ENCODE results near the gene B9D2. TPM values are rescaled to one million over a fixed set of nuclear protein-coding genes. Genes with fewer than 3 reads are reported as not detected.
A peak's percentile ranks its signal among the peaks of the same experiment; 100 is the strongest.
"Not testable (repeated sequence)": the region's sequence is repeated elsewhere in the genome, so short reads cannot be mapped to it uniquely, and the experiment has no call there.

Gene B9D2
- total RNA-seq, 2 experiments from 2014 or later: 11.6 to 11.7 TPM

DNA sequence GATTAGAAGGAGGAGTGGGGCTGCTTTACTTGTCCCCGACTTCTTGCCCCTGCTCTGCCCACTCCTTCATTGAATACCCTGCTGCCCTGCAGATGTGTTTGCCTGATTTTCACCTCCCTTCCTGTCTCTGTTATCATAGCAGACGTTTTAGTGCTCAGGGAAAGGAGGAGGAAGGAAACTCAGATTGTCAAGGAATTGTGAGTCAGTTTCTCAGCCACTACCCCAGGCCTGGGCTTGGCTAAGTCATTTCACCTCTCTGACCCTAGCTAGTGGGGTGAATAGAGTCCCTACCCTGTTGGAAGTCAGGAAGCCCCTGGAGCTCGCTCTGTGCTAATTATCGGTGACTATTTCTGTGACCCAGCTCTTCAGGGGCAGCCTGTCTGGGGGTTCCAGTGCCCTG, 37.5 kb upstream of the B9D2 start:
- H3K9me3 Mint-ChIP-seq: no peaks in the 10 kb centered on the region
- no peaks in the 10 kb centered on the region for H3K36me3 Mint-ChIP-seq (ENCODE audit: low read depth)
- H3K4me1 Mint-ChIP-seq: peaks cover 20% of the 10 kb centered on the region
- no peak for DNase-seq
- no peak overlapping the region for H3K4me3 Mint-ChIP-seq
- ChIA-PET POLR2A (interaction anchor here (1.0 kb wide), 1 partner anchor 19 kb away, joined by 3 read pairs; no protein-coding TSS in a partner anchor), CTCF (no interaction called here)
- no peak overlapping the region for H3K27ac Mint-ChIP-seq
- H3K27me3 Mint-ChIP-seq: no peaks in the 10 kb centered on the region

DNA sequence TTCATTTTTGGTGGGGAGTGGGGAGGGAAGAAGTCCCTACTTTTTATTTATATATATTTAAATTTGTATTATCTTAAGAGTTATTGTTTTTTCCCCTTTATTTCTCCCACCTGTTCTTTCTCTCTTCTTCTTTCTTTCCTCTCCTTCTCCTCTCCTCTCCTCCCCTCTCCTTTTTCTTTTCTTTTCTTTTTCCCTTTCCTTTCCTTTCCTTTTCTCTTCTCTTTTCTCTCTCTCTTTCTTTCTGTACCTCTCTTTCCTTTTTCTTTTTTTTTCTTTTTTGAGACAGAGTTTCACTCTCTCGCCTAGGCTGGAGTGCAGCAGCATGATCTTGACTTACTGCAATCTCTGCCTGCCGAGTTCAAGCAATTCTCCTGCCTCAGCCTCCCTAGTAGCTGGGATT, 35.6 kb upstream of the B9D2 start:
- Mint-ChIP-seq H3K9me3 (no peaks in the 10 kb centered on the region), H3K4me3 (peak overlapping the region; percentile 36), H3K27me3 (no peaks in the 10 kb centered on the region), H3K27ac (peak overlapping the region; percentile 13), H3K4me1 (peaks cover 31% of the 10 kb centered on the region), H3K36me3 (ENCODE audit: low read depth) (no peaks in the 10 kb centered on the region)
- no peak for DNase-seq
- CTCF ChIA-PET: interaction anchor here (0.6 kb wide), 1 partner anchor 31 kb away, joined by 3 read pairs; no protein-coding TSS in a partner anchor
- POLR2A ChIA-PET: no interaction called here

DNA sequence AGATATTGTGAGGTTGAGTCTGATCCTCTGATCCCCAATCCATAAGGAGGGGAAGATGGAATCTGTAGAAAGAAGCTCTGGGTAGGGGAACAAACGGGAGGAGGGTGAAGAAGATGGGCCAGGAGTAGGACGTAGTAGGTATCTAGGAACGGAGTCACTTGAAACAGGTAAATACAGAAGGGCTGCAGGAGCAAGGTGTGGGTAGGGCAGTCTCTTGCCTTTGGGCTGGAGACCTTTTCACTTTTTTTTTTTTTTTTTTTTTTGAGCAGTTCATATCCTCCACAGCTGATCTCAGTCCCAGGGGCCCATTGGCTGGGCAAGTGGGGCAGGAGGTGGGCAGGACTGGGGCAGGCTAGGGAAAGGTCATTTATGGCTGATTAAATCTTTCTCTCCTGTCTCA, 35.1 kb upstream of the B9D2 start:
- no peaks in the 10 kb centered on the region for H3K27me3 Mint-ChIP-seq
- ChIA-PET POLR2A (no interaction called here), CTCF (interaction anchor here (0.6 to 1.0 kb wide), 3 partner anchors 9 to 31 kb away, joined by 3 to 4 read pairs (median 3); no protein-coding TSS in a partner anchor)
- no peaks in the 10 kb centered on the region for H3K36me3 Mint-ChIP-seq (ENCODE audit: low read depth)
- H3K4me3 Mint-ChIP-seq: peak overlapping the region; percentile 99
- H3K9me3 Mint-ChIP-seq: no peaks in the 10 kb centered on the region
- DNase-seq: no peak
- H3K27ac Mint-ChIP-seq: peak overlapping the region; percentile 100
- H3K4me1 Mint-ChIP-seq: peaks cover 31% of the 10 kb centered on the region

DNA sequence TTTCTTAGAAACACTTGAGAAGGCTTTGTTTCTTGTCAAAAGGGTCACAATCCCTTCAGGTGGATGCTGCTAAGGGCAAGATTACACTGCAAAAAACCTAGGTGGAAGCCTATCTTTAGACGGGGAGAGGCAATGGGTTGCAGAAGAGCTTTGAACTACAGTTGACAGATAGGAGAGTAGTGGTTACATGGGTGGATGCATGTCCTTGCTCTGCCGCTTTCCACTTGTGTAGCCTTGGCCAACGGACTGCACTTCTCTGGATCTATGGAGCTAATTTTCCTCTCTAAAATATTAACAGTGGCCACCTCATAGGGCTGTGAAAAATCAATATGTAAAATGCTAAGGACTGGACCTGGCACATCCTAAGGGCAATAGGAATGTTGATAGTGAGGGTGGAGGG, 34.6 kb upstream of the B9D2 start:
- ChIA-PET CTCF (interaction anchor here (0.8 to 1.0 kb wide), 2 partner anchors 9 to 26 kb away, joined by 3 to 4 read pairs; no protein-coding TSS in a partner anchor), POLR2A (interaction anchor here (0.8 kb wide), 1 partner anchor 34 kb away, joined by 4 read pairs; the partner anchor contains the start of gene B9D2)
- no peaks in the 10 kb centered on the region for H3K27me3 Mint-ChIP-seq

DNA sequence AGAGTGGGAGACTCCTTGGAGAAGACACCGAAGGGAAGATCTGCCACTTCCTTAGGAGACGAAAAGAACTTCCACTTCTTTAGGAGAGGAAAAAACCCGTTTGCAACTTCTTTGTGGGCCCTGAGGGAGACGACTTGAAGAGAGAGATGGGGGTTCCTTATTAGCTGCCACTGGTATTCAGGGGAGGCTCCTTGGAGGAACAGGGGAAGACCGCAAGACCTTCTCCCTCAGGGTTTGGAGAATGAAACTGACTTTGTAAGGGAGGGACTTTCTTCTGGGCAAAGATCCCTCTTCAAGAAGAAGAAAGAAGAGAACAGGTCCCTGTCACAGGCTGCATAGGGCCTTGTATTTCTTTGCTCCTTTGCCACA, 34.1 kb upstream of the B9D2 start:
- Mint-ChIP-seq H3K9me3 (no peaks in the 10 kb centered on the region), H3K27me3 (no peaks in the 10 kb centered on the region), H3K36me3 (ENCODE audit: low read depth) (no peaks in the 10 kb centered on the region), H3K4me1 (peaks cover 31% of the 10 kb centered on the region), H3K27ac (peak overlapping the region; percentile 100), H3K4me3 (peak overlapping the region; percentile 99)
- no peak for DNase-seq
- ChIA-PET CTCF (interaction anchor here (1.0 kb wide), 1 partner anchor 26 kb away, joined by 3 read pairs; no protein-coding TSS in a partner anchor), POLR2A (interaction anchor here (0.8 kb wide), 1 partner anchor 34 kb away, joined by 4 read pairs; the partner anchor contains the start of gene B9D2)

More for the DNA sequence above, 34.6 kb upstream of the B9D2 start:
- Mint-ChIP-seq H3K4me1 (peaks cover 31% of the 10 kb centered on the region), H3K36me3 (ENCODE audit: low read depth) (no peaks in the 10 kb centered on the region), H3K9me3 (no peaks in the 10 kb centered on the region), H3K27ac (peak overlapping the region; percentile 100), H3K4me3 (peak overlapping the region; percentile 99)
- no peak for DNase-seq

DNA sequence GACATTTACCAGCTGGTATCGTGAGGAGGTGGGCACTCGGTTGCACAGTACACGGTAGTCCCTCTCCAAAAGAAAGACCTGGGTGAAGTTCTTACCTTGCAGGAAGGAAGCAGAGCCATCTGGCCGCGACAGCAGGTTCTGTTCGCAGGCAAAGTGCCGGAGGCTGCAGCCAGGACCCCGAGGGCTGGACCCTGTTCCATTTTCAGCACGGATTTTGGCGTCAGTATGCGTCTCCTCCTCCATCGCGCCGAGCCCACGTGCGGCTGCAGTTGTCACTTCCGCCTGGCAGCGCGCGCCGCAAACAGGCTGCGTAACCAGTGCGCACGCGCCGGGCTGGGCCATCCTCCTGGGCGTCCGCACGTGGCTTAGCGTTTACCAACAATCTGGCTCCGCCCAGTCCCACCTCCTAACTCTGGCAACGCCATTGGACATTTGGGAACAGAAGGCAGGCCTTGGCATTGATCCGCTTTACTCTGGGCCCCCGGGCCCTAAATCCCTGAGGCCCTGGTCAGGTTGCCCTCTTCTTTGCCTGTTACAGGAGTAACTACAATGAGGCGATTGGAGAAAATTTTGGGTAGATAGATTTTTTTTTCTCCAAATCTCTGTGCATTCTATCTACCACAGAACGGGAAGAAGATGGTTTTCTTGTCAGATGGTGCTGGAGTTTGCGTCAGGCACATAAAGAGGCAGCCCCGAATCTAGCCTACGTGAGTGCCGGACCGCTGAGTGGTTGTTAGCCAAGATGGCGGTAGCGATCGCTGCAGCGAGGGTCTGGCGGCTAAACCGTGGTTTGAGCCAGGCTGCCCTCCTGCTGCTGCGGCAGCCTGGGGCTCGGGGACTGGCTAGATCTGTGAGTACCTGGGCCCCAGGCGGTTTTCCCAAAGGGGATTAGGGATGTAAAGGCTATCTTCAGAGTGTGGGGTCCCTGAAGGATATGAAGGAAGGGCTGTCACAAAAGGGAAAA, 33.4 kb upstream of the B9D2 start, which contains the start of the genes BCKDHA and EXOSC5:
Gene BCKDHA (plus strand): TSS at position 733 of the 964 bp plus-strand sequence. CDS start 10 bp downstream, at position 743.
Gene EXOSC5 (minus strand): TSS at position 274 of the 964 bp plus-strand sequence. CDS start 31 bp downstream, at position 243.
- no peaks in the 10 kb centered on the region for H3K27me3 Mint-ChIP-seq
- peak; percentile 100 for DNase-seq
- H3K9me3 Mint-ChIP-seq: no peaks in the 10 kb centered on the region
- H3K27ac Mint-ChIP-seq: peak within 1 kb of the TSS; percentile 100
- ChIA-PET POLR2A (interaction anchor here (0.8 kb wide), 1 partner anchor 33 kb away, joined by 4 read pairs; the partner anchor contains the start of gene B9D2), CTCF (no interaction called here)
- peaks cover 31% of the 10 kb centered on the region for H3K4me1 Mint-ChIP-seq
- H3K4me3 Mint-ChIP-seq: peak within 1 kb of the TSS; percentile 99
- no peaks in the 10 kb centered on the region for H3K36me3 Mint-ChIP-seq (ENCODE audit: low read depth)

DNA sequence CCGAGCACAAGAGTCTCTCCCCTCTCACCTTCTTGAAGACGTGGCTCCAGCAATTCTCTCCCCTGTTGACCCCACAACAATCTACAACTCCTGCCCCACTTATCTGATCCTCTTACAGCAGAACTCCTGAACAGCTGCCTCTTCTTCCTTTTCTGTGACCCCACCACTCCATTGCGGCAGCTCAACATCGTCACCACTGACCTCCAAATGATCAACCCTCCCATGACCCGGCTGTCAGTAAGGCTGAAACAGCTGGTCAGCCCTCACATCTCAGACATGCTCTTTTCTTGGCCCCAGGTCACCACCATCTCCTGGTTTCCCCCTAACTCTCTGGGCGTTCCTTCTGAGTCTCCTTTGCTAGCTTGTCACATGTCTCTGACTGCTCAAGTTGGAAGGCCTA, 31.4 kb upstream of the B9D2 start:
- CTCF ChIA-PET: interaction anchor here (0.9 kb wide), 1 partner anchor 32 kb away, joined by 3 read pairs; the partner anchor contains the start of gene B9D2
- H3K27me3 Mint-ChIP-seq: no peaks in the 10 kb centered on the region
- DNase-seq: no peak
- peaks cover 31% of the 10 kb centered on the region for H3K4me1 Mint-ChIP-seq
- H3K4me3 Mint-ChIP-seq: peak overlapping the region; percentile 99
- POLR2A ChIA-PET: no interaction called here
- H3K27ac Mint-ChIP-seq: peak overlapping the region; percentile 75
- no peaks in the 10 kb centered on the region for H3K9me3 Mint-ChIP-seq
- peaks cover 4% of the 10 kb centered on the region for H3K36me3 Mint-ChIP-seq (ENCODE audit: low read depth)

DNA sequence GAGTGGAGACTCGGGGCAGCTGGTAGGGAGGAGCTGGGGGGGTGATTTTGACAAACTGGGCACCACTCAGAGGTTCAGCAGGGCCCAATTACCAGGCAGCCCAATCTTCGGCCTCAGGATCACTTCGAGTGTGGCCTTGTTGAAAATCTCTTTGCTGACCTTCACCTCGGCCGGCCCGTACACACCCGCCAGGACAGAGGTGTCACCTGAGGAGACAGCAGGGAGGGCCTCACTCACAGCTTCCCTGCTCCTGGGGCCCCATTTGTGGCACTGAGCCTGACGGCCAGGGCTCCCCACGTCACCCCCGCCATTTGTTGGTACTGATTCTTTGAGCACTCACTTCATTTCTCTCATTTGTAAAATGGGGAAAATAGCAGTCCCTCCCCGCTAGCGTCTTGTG, 28.8 kb upstream of the B9D2 start:
- POLR2A ChIA-PET: no interaction called here
- no peak for DNase-seq
- CTCF ChIA-PET: no interaction called here
- H3K36me3 Mint-ChIP-seq (ENCODE audit: low read depth): peaks cover 8% of the 10 kb centered on the region
- no peaks in the 10 kb centered on the region for H3K27me3 Mint-ChIP-seq
- H3K9me3 Mint-ChIP-seq: no peaks in the 10 kb centered on the region
- no peak overlapping the region for H3K27ac Mint-ChIP-seq
- H3K4me3 Mint-ChIP-seq: no peak overlapping the region
- H3K4me1 Mint-ChIP-seq: peaks cover 15% of the 10 kb centered on the region

DNA sequence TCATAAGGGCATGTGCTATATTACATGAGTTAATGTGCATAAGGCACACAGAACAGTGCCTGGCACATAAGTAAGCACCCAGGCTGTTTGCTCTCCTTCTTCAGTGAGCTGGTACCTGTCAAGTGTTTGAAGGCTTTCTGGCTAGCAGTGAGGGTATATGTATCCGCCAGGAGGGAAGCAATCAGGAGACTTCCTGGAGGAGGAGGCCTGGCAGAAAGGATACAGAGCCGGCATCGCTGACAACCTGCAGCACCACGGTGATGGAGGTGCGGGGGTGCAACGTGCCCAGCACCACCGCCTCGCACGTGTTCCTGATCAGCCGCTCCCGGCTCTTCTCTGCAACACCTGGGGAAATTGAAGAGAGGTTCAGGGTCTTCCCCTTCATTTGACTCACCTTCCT, 27.7 kb upstream of the B9D2 start:
- ChIA-PET POLR2A (no interaction called here), CTCF (no interaction called here)
- H3K4me1 Mint-ChIP-seq: peaks cover 13% of the 10 kb centered on the region
- no peaks in the 10 kb centered on the region for H3K9me3 Mint-ChIP-seq
- H3K4me3 Mint-ChIP-seq: no peak overlapping the region
- no peak overlapping the region for H3K27ac Mint-ChIP-seq
- no peaks in the 10 kb centered on the region for H3K27me3 Mint-ChIP-seq
- DNase-seq: no peak
- peaks cover 8% of the 10 kb centered on the region for H3K36me3 Mint-ChIP-seq (ENCODE audit: low read depth)

DNA sequence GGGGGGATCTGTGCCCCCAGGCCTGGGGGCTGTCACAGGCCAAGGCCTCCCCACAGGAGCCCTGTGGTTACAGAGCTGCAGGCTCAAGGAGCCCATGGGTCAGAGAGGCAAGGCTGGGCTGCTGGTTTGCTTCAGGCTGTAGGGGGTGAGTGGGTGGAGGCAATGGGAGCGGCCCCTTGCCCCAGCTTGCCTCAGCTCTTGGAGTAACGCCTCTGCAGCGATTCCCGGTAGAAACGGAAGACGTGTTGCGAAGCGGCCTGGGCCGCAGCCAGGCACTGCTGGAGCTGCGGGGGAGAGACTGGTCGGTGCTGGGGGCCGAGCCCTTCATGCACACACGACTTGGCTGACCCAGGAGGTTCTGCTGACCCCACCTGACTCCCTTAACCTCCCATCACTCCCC, 22.5 kb upstream of the B9D2 start:
- ChIA-PET CTCF (interaction anchor here (0.7 to 1.7 kb wide), 4 partner anchors 21 to 34 kb away, joined by 3 to 5 read pairs (median 4); partner anchors contain the start of gene B9D2), POLR2A (no interaction called here)
- H3K9me3 Mint-ChIP-seq: no peaks in the 10 kb centered on the region
- no peak overlapping the region for H3K4me3 Mint-ChIP-seq
- no peak for DNase-seq
- no peak overlapping the region for H3K27ac Mint-ChIP-seq
- H3K36me3 Mint-ChIP-seq (ENCODE audit: low read depth): peaks cover 11% of the 10 kb centered on the region
- H3K4me1 Mint-ChIP-seq: no peaks in the 10 kb centered on the region
- no peaks in the 10 kb centered on the region for H3K27me3 Mint-ChIP-seq

DNA sequence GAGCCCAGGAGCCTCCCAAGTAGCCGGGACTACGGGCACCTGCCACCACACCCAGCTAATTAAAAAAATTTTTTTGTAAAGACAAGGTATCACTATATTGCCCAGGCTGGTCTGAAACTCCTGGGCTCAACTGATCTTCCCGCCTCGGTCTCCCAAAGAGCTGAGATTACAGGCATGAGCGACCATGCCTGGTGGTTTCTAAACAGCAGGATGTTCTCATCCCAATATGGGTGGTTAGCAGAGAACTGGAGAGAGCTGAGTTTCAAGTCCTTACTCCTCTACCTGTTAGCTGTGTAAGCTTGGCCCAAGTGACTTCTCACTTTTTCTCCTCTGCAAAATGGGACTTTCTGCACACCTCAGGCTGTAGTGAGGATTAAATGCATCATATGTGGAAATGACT, 20.4 kb upstream of the B9D2 start:
- Mint-ChIP-seq H3K4me3 (no peak overlapping the region), H3K27me3 (no peaks in the 10 kb centered on the region), H3K9me3 (no peaks in the 10 kb centered on the region), H3K4me1 (no peaks in the 10 kb centered on the region), H3K36me3 (ENCODE audit: low read depth) (peaks cover 6% of the 10 kb centered on the region), H3K27ac (no peak overlapping the region)
- POLR2A ChIA-PET: no interaction called here
- CTCF ChIA-PET: interaction anchor here (0.8 kb wide), 1 partner anchor 34 kb away, joined by 3 read pairs; no protein-coding TSS in a partner anchor
- DNase-seq: no peak

DNA sequence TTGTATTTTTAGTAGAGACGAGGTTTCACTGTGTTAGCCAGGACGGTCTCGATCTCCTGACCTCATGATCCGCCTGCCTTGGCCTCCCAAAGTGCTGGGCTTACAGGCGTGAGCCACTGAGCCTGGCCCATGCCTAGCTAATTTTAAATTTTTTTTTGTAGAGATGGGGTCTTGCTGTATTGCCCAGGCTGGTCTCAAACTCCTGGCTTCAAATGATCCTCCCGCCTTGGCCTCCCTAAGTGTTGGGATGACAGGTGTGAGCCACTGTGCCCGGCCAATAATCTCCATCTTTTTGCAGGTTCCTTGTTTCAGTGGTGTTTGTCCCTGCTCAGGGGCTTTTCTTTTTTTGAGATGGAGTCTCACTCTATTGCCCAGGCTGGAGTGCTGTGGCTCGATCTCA, 17.6 kb upstream of the B9D2 start:
- DNase-seq; POLR2A ChIA-PET; H3K4me3 Mint-ChIP-seq; H3K9me3 Mint-ChIP-seq; H3K27me3 Mint-ChIP-seq; H3K36me3 Mint-ChIP-seq (ENCODE audit: low read depth); H3K27ac Mint-ChIP-seq; H3K4me1 Mint-ChIP-seq: not testable (repeated sequence)
- CTCF ChIA-PET: interaction anchor here (0.6 to 1.6 kb wide), 2 partner anchors 17 to 831 kb away, joined by 3 read pairs; partner anchors contain the start of gene B9D2
